Measurements from ENCODE around the gene NIN.

Gene NIN

DNA sequence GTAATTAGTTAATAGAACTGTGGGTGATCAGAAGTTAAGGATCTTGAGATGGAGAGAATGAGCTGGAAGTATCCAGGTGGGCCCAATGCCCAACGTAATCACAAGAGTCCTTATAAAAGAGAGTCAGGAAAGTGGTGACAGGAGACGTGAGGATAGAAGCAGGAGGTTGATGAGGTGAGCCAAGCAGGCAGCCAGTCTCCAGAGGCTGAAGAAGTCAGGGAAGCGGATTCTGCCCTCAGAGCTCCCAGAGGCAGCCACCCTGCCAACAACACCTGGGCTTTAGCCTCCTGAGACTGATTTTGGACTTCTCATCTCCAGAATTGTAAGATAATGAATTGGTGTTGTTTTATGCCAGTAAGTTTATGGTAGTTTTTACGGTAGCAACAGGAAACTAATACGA lies 152.8 kb downstream of the NIN start:
- no peak for DNase-seq (ENCODE audit: low spot score)
- Histone ChIP-seq H3K27ac (peak overlapping the region in 1 of 2 donors; percentile 30), H3K4me3 (no peak overlapping the region)
- TF ChIP-seq, protein P1, sequence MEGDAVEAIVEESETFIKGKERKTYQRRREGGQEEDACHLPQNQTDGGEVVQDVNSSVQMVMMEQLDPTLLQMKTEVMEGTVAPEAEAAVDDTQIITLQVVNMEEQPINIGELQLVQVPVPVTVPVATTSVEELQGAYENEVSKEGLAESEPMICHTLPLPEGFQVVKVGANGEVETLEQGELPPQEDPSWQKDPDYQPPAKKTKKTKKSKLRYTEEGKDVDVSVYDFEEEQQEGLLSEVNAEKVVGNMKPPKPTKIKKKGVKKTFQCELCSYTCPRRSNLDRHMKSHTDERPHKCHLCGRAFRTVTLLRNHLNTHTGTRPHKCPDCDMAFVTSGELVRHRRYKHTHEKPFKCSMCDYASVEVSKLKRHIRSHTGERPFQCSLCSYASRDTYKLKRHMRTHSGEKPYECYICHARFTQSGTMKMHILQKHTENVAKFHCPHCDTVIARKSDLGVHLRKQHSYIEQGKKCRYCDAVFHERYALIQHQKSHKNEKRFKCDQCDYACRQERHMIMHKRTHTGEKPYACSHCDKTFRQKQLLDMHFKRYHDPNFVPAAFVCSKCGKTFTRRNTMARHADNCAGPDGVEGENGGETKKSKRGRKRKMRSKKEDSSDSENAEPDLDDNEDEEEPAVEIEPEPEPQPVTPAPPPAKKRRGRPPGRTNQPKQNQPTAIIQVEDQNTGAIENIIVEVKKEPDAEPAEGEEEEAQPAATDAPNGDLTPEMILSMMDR (IDR thresholded peaks at IDR 0.05), result no peak

DNA sequence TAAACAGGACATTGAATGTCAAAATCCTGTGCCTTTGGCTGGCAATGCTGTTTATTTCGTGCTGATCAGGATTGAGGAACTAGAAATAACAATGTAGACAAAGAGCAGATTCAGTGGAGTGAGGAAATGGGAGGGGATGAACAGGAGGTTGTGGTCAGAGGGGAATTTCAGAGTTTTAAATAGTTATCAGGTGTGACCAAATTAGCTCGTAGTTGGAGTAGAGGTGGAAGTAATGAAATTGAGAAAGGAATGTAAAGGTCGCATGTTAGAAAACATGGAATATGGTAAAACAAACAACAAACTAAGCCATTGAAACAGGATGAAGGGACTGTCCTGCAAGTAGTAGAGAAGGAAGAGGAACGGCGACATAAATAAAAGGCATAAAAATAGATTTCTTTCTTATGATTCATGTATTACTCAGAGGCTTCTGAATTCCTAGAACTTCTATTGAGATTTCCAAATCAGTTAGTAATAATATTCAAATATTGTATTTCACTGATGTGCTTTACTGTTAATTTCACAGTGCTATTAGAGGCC lies 153.4 kb downstream of the NIN start:
- peak overlapping the region; percentile 31 for H3K4me3 ChIP-seq
- TF ChIP-seq, protein P1 (IDR thresholded peaks at IDR 0.05), result no peak
- peak overlapping the region in 1 of 2 donors; percentile 39 for H3K27ac ChIP-seq
- DNase-seq (ENCODE audit: low spot score), result no peak

DNA sequence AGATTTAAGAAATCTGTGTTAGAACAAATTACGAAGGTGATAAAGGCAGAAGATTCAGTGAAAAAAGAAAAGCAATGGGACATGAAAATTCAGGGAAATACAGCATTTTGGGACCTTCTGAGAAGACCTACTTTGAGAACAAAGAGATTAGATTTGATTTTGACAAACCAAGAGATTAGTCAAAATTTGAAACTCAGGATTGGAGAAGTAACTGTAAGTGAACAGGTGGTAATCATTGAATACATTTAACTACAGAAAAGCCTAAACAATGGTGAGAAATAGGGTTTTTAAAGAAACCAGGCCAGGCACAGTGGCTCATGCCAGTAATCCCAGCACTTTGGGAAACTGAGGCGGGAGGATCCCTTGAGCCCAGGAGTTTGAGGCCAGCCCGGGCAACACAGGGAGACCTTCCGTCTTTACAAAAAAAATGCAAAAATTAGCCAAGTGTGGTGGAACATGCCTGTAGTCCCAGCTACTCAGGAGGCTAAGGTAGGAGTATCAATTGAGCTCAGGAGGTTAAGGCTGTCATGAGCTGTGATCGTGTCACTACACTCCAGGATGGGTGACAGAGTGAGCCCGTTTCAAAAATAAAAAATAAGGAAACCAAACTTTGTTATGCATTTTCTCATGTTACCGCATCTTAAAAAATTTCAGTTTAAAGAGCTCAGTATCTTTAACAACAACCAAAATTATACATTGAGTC lies 154.0 kb downstream of the NIN start:
- TF ChIP-seq, protein P1 (IDR thresholded peaks at IDR 0.05), result no peak
- peak overlapping the region in 1 of 2 donors; percentile 39 for H3K27ac ChIP-seq
- H3K4me3 ChIP-seq, result peak overlapping the region; percentile 31
- DNase-seq (ENCODE audit: low spot score), result no peak

DNA sequence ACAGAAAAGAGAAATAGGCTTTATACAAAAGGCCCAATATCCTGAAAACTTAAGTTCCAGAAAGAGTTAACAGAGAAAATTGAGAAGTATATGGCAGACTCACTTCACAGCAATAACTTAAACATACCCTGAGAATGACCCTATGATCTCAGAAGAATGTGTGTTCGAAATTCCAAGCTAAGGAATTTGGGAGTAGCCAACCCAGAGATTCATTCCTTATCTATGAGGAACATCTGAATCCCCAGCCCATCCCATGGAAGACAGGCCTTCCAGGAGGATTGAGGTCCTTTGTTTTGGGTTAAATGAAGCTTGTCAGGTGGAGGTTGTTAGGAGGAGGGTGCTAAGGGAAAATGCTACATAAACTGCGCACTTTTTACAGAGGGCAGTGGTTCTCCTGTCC lies 155.4 kb downstream of the NIN start:
- TF ChIP-seq, protein P1 (IDR thresholded peaks at IDR 0.05), result no peak
- no peak for DNase-seq (ENCODE audit: low spot score)
- no peak overlapping the region for H3K4me3 ChIP-seq
- H3K27ac ChIP-seq, result no peak overlapping the region

DNA sequence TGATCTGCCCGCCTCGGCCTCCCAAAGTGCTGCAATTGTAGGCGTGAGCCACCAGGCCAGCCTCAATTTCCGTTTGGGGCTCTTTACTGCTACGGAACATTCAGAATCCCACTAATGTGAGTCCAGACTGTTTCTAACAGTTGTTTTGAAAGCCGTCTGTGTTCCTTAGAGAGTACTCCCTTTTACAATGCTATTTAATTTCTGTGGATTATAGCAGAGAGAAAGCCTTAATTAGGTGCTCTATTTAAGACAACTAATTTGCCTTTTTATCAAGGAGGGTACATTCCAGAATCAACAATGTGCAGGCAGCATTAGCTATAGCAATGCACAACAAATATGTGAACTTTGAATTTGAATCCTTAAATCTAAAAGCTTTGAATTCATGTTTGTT lies 160.1 kb downstream of the NIN start:
- H3K27ac ChIP-seq, result no peak overlapping the region
- no peak for DNase-seq (ENCODE audit: low spot score)
- H3K4me3 ChIP-seq, result no peak overlapping the region
- TF ChIP-seq, protein P1 (IDR thresholded peaks at IDR 0.05), result no peak

DNA sequence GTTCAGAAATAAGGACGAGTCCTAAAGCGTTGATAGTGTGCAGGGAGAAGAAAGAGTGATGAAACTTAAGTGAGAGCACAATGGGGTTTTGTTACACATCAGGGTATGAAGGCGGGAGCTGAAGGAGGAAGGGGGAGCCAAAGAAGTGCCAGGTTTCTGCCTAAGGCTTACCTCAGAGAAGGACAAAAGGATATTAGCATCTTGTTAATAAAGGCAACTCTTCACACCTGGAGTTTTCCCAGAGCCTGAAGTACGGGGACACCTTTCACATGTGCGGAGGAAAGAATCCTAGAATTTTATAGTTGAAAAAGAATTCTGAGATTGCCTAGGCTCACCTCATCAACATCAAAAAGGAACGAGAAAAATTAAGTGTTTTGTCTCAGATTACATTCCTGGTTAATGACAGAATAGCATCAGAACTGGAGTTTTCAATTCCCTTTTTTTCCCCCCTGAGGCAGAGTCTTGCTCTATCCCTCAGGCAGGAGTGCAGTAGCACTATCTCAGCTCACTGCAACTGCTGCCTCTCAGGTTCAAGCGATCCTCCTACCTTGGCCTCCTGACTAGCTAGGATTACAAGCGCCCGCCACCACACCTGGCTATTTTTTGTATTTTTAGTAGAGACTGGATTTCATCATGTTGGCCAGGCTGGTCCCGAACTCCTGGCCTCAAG lies 160.6 kb downstream of the NIN start:
- H3K27ac ChIP-seq, result no peak overlapping the region
- no peak overlapping the region for H3K4me3 ChIP-seq
- TF ChIP-seq, protein P1 (IDR thresholded peaks at IDR 0.05), result no peak
- DNase-seq (ENCODE audit: low spot score), result no peak
